AML-193 (cell line): ENCODE data around the gene FN1.

Experiments used
- DNase-seq, 2 experiments: peaks; one replicate each; lab custom pipeline; 2025; lab: John Stamatoyannopoulos, UW

FN1 gene

DNA sequence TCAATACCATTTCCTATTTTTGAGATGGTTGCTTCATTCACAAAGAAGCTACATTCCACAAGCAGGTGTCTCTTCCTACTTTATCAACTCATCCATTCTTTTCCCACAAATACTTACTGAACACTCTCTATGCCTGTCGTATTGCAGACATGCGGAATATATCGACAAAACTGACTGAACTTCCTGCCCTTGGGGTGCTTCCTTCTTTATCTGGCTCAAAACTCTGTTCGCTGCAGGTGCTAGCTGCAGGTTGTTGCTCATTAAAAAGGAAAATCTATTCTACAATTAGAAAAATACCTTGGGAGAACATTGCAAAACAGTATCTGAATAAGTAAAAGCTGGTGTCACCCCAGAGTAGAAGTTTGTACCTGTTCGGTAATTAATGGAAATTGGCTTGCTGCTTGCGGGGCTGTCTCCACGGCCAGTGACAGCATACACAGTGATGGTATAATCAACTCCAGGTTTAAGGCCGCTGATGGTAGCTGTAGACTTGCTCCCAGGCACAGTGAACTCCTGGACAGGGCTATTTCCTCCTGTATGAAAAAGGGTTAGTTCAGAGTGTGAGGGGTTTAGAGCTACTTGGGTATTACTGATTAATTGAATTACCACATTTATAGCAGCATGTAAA, 52.1 kb downstream of the FN1 start:
- no peak for DNase-seq

- no peak for DNase-seq
These were observed 53.4 kb downstream of the FN1 start for GRCh38 chr2:215382480-215382879.

- no peak for DNase-seq
These were observed 53.9 kb downstream of the FN1 start for GRCh38 chr2:215382011-215382410.

DNA sequence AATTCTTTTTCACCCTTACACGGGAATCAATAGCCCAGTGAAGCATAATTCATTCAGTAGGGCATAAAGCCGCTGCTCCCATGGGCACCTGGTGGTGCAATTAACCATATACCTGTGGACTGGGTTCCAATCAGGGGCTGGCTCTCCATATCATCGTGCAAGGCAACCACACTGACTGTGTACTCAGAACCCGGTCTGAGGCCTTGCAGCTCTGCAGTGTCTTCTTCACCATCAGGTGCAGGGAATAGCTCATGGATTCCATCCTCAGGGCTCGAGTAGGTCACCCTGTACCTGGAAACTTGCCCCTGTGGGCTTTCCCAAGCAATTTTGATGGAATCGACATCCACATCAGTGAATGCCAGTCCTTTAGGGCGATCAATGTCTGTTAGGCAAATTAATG, 55.2 kb downstream of the FN1 start:
- DNase-seq: no peak

- DNase-seq: no peak
These were observed 55.9 kb downstream of the FN1 start for GRCh38 chr2:215379948-215380347.

DNA sequence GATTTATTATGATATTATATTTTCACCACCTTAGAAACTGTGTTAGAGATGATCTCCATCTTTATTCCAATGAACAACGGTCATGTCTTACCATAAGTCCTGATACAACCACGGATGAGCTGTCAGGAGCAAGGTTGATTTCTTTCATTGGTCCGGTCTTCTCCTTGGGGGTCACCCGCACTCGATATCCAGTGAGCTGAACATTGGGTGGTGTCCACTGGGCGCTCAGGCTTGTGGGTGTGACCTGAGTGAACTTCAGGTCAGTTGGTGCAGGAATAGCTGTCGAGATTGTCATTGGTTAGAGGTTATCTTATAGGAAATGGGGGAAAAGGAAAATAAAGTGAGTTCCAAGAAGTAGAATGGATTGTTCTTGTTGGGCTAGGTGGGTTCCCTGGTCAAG, 56.8 kb downstream of the FN1 start:
- DNase-seq: no peak

GRCh38 chr2:215378045-215378444, 57.8 kb downstream of the FN1 start:
- no peak for DNase-seq

GRCh38 chr2:215377283-215377682, 58.6 kb downstream of the FN1 start:
- DNase-seq: no peak

DNA sequence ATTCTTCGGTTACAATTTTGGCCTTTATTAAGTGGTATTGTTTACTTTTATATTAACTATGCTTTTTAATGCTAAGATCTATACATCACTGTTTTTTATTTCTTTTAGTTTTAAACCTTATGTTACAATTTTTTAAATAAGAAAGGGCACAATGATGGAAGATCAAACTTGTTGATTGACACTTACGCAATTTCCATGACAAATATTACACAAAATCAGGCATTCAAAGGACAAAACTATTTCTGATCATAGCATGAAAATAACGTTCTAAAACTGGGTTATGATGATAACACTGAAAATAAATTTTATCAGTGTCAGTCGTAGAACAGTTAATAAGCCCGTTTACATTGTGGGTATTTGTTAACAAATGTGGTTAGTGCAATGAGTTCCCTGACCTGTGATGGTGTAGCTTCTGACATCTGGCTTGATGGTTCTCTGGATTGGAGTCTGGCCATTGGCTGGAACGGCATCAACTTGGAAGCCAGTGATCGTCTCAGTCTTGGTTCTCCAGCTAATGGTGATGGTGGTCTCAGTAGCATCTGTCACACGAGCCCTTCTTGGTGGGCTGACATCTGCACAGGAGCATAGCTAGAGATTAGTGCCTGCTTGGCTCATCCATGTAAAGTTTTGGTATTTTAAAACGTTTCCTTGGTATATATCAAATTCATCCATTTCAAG, 59.6 kb downstream of the FN1 start:
- no peak for DNase-seq

DNA sequence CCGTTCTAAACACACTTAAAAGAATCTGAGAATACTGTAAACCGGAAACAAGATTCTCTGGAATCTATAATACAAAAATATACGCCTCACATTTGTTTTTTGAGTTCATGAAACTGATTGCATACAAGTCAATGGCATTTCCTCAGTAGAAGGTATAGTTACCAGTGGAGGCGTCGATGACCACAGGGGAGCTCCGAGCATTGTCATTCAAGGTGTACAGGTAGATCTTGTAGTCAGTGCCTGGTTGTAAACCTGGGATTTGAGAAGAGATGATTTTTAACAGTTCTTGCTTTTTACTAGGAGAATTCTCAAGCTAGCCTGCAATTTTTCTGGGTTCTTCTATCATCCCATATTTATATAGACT, 60.4 kb downstream of the FN1 start:
- no peak for DNase-seq

DNA sequence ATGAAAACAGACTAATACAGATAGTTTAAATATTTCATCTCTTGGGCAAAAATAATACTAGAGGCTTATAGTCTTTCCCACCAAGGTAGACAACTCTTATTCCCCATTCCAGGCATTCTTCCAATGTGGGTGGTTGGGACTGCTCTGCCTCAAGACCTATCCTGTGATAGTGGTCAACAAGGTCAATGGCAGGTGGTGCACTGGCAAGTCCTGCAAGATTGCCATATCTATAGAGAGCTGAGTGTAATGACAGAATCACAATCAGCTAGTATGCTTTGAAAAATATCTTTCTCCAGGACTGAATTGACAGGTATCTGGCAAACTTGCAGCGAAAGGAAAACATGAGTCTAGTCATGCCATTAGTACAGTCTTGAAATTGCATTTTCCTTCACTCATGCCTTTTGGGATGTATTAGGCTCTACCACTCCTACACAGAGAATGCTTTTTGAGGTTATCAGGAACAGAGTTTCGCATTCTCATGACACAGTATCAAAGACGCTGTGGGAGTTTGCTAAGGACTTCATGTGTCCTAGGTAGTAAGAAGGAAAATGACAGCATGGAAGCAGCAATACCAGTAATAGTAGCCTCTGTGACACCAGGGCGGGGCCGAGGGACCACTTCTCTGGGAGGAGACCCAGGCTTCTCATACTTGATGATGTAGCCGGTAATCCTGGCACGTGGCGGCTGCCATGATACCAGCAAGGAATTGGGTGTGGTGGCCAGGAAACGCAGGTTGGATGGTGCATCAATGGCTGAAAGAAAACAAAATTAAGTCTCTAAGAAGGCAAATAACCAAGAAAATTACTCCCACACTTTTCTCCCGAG, 61.0 kb downstream of the FN1 start:
- no peak for DNase-seq

- no peak for DNase-seq
These were observed 61.9 kb downstream of the FN1 start for GRCh38 chr2:215374002-215374401.

DNA sequence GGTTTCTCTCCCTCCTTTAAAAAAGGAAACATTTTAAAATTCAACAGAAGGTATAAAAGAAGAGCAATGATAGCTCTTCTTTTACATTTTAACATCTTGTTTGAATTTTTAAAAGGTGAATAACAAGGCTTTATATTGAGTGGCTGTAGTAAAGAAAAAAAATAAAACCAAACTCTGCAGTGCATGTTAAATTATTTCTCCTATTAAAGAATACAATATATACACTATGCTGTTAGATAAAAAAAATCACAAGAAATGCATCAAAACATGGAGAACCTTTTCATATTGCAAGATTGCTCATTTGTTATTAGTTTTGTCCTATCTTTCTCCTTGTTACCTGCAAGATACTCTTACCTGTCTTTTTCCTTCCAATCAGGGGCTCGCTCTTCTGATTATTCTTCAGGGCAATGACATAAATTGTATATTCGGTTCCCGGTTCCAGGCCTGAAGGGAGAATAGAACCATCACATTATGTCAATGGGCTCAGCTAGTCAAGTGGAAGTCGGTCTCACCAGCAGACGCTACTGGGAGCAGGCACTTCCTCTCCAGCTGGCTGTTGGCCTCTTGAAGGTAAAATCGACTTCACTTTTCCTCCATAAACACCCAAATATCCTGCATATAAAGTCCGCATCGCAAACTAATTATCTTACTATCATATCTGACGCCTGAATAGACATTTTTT, 62.8 kb downstream of the FN1 start:
- DNase-seq: no peak

DNA sequence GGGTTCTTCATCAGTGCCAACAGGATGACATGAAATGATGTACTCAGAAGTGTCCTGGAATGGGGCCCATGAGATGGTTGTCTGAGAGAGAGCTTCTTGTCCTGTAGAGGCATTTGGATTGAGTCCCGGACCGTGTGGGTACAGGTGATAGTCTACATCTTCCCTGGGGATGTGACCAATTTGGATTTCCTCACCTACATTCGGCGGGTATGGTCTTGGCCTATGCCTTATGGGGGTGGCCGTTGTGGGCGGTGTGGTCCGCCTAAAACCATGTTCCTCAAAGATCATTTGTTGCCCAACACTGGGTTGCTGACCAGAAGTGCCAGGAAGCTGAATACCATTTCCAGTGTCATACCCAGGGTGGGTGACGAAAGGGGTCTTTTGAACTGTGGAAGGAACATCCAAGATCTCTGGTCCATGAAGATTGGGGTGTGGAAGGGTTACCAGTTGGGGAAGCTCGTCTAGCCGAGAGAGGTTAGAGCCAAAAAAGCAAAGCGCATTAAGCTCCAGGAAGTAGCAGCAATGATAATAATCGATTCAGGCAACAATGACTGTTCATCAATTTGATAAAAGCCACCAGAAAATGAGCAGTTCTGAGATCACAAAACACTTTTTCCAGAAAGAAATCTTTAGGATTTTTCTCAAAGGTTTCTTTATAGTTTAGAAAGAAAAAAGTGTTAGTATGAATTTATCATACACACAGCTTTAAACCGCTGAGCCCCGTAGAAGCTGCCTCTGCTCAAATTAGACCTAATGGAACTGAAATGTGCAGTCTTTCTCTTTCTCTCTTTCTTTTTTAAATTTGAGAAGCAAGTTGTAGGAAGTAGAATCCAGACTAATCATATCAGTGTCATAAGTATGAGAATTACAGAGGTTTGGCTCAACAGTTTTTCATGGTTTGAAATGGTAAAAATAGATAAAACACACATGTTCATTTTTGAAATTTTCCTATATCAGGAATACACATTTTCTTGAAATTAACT, 63.7 kb downstream of the FN1 start:
- no peak for DNase-seq

GRCh38 chr2:215370112-215370965, 65.5 kb downstream of the FN1 start:
- no peak for DNase-seq

- DNase-seq: no peak
These were observed 66.6 kb downstream of the FN1 start for GRCh38 chr2:215369181-215369760.

- no peak for DNase-seq
These were observed 67.4 kb downstream of the FN1 start for GRCh38 chr2:215368493-215368809.

GRCh38 chr2:215367662-215368492, 68.0 kb downstream of the FN1 start:
- DNase-seq: no peak

GRCh38 chr2:215366440-215367032, 69.3 kb downstream of the FN1 start:
- DNase-seq: no peak
